WERI-Rb-1 (cell line): ENCODE measurements around the gene PCDH9.

ENCODE experiments used
- DNase-seq: peaks from one replicate; pipeline ENCODE4 v3.0.0-alpha.2; 2020
- H3K27ac ChIP-seq: fragments of 250-450 bp; sonication (Bioruptor Pico); 2 replicates; pipeline ENCODE4 v1.5.1; 2020; ENCODE audit warnings: mild to moderate bottlenecking, moderate library complexity
- H3K27me3 ChIP-seq: fragments of 250-450 bp; sonication (Bioruptor Pico); 2 replicates; pipeline ENCODE4 v1.5.1; 2021; ENCODE audit warnings: mild to moderate bottlenecking, low read depth, moderate library complexity; ENCODE audit not compliant: insufficient read depth, severe bottlenecking
- H3K36me3 ChIP-seq: fragments of 250-450 bp; sonication (Bioruptor Pico); 2 replicates; pipeline ENCODE4 v1.5.1; 2020; ENCODE audit warnings: mild to moderate bottlenecking, moderate library complexity
- H3K4me3 ChIP-seq: 2 replicates; pipeline ENCODE4 v1.5.1; 2011; ENCODE audit warnings: low read depth, mild to moderate bottlenecking, control low read depth, low read length
- H3K9me3 ChIP-seq: fragments of 250-450 bp; sonication (Bioruptor Pico); 2 replicates; pipeline ENCODE4 v1.5.1; 2021; ENCODE audit warnings: mild to moderate bottlenecking, moderate library complexity; ENCODE audit not compliant: severe bottlenecking
- TF ChIP-seq, protein P1 (sequence below): IDR thresholded peaks from 2 replicates; pipeline ENCODE4 v1.5.1; 2011; ENCODE audit warnings: low read depth, mild to moderate bottlenecking, control low read depth, inconsistent platforms, low read length

Gene PCDH9

DNA sequence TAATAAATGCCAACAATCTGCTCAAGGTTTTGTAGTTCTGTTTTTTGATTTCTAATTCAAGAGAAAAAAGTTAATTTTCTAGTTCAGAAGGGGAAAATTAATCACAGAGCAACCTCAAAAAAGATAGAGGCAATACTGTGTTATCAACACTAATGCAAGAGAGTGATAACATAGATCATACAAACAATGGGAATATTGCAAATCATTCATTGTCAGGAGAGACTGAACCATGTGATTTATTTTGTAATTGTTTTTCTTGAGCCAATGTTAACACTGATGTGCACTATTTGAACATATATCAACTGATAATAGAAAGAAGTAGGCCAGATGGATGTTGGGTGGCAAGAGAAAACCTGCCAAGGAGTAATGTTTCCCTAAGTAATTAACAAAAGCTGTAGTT lies 19.9 kb downstream of the PCDH9 start:
- no peak for DNase-seq
- H3K4me3 ChIP-seq: no peak overlapping the region
- H3K27me3 ChIP-seq: no peaks in the 10 kb centered on the region
- H3K9me3 ChIP-seq: no peaks in the 10 kb centered on the region
- no peak overlapping the region for H3K27ac ChIP-seq
- no peaks in the 10 kb centered on the region for H3K36me3 ChIP-seq
- TF ChIP-seq, protein P1, sequence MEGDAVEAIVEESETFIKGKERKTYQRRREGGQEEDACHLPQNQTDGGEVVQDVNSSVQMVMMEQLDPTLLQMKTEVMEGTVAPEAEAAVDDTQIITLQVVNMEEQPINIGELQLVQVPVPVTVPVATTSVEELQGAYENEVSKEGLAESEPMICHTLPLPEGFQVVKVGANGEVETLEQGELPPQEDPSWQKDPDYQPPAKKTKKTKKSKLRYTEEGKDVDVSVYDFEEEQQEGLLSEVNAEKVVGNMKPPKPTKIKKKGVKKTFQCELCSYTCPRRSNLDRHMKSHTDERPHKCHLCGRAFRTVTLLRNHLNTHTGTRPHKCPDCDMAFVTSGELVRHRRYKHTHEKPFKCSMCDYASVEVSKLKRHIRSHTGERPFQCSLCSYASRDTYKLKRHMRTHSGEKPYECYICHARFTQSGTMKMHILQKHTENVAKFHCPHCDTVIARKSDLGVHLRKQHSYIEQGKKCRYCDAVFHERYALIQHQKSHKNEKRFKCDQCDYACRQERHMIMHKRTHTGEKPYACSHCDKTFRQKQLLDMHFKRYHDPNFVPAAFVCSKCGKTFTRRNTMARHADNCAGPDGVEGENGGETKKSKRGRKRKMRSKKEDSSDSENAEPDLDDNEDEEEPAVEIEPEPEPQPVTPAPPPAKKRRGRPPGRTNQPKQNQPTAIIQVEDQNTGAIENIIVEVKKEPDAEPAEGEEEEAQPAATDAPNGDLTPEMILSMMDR: no peak

DNA sequence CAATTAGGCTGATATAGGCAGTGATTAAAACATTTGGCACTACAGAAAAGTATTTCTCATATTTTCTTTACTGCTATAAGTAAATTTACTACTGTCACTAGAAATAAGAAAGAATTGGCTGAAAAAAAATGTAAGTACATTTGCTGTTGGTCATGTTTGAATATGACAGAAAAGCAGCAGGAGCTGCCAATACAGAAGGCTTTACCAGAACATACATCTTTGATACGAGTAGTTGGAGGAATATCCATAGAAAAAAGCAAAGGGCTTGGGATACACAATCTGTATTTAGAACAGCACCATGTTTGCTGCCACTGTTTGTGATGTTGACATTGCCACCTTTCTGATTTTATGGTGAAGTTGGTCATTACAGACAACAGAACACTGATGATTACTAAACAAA lies 21.6 kb downstream of the PCDH9 start:
- no peak overlapping the region for H3K27ac ChIP-seq
- no peaks in the 10 kb centered on the region for H3K27me3 ChIP-seq
- no peak overlapping the region for H3K4me3 ChIP-seq
- TF ChIP-seq, protein P1: no peak
- no peaks in the 10 kb centered on the region for H3K36me3 ChIP-seq
- DNase-seq: no peak
- no peaks in the 10 kb centered on the region for H3K9me3 ChIP-seq

DNA sequence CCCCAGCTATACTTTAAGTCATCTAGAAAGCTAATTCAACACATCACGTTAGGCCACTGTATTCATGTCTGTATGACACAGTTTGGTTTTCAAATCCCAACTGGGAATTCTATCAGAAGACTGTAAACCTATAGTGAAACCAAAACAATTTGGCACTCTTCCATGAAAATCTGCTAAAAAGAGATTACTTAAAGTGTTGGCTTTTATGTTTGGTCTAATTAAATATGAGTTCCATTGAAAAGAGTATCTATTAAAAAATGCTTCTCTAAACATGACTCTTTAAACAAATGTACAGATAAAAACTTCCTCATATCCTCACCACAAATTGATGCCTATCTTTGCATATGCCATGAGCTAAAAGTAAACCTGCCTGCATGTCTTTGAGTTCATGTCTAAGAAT lies 25.4 kb downstream of the PCDH9 start:
- DNase-seq: no peak
- no peaks in the 10 kb centered on the region for H3K9me3 ChIP-seq
- H3K36me3 ChIP-seq: no peaks in the 10 kb centered on the region
- TF ChIP-seq, protein P1: no peak
- H3K27ac ChIP-seq: no peak overlapping the region
- no peak overlapping the region for H3K4me3 ChIP-seq
- H3K27me3 ChIP-seq: no peaks in the 10 kb centered on the region

DNA sequence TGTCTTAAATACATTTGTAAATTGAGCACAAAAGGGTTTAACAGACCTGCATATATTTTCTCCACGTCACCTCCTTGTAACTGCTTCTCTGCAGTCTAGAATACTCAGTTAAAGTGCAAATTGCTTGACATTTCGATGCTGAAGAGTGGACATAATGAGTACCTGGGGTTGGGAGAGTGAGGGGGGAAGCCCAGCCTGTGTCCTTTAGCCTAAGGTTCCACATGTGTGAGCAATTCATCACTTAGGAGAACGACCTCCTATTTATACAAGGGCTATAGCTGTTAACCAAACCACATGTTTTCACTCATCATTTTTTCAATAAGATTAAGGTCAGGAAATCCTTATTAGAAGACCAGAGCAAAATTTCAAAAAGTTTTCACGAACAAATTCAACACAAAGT lies 29.5 kb downstream of the PCDH9 start:
- H3K9me3 ChIP-seq: no peaks in the 10 kb centered on the region
- no peak overlapping the region for H3K27ac ChIP-seq
- no peaks in the 10 kb centered on the region for H3K36me3 ChIP-seq
- DNase-seq: no peak
- H3K4me3 ChIP-seq: no peak overlapping the region
- no peaks in the 10 kb centered on the region for H3K27me3 ChIP-seq
- TF ChIP-seq, protein P1: no peak

DNA sequence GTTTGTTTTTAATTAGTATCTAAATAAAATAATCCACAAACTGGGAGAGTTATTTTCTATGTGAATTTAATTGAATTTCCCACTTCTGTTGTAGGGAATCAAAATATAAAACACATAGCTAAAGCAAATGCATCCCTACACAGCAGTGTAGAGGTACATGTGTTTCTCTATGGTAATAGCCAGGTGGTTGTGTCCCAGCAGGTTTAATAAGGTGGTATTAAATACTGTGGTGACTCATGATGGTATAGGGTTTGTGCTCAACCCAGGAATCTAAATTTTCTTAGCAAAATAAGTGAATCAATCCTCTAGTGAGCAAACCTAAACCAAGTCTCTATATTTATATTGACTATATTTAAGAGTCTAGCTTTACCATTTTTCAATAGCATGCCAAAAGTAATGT lies 30.0 kb downstream of the PCDH9 start:
- no peaks in the 10 kb centered on the region for H3K36me3 ChIP-seq
- H3K27ac ChIP-seq: no peak overlapping the region
- TF ChIP-seq, protein P1: no peak
- no peak overlapping the region for H3K4me3 ChIP-seq
- no peaks in the 10 kb centered on the region for H3K9me3 ChIP-seq
- H3K27me3 ChIP-seq: no peaks in the 10 kb centered on the region
- no peak for DNase-seq

DNA sequence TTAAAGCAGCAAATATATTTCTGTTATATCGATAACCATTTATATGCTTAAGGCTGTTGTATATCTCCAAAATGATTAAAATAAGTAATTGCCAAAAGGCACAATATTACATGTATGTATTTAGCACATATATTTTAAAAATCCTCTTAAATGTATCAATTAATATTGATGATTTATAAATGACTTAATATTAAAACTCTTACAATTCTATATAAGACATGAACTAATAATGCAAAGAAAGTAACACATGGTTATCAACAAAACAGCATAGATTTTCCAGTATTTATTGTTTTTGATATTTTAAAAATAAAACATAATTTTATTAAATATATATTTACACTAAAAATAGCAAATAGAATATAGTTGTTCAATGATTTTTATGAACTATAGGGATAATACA lies 32.4 kb downstream of the PCDH9 start:
- no peaks in the 10 kb centered on the region for H3K9me3 ChIP-seq
- TF ChIP-seq, protein P1: no peak
- no peaks in the 10 kb centered on the region for H3K27me3 ChIP-seq

More for the DNA sequence above, 32.4 kb downstream of the PCDH9 start:
- DNase-seq: no peak
- H3K36me3 ChIP-seq: no peaks in the 10 kb centered on the region
- no peak overlapping the region for H3K4me3 ChIP-seq
- no peak overlapping the region for H3K27ac ChIP-seq
